GM21526 (cell line): Measurements from ENCODE around the gene SEPTIN5.

ENCODE experiments used
- ATAC-seq: cut with Tn5 transposase; IDR thresholded peaks from one replicate; pipeline ENCODE4 v1.9.1; 2021; ENCODE audit warnings: moderate library complexity; ENCODE audit not compliant: unreplicated experiment, low FRiP score

SEPTIN5 gene

GRCh38 chr22:19731361-19732135 is 17.2 kb downstream of the SEPTIN5 start:
- ATAC-seq: no peak

GRCh38 chr22:19732403-19733113 is 18.3 kb downstream of the SEPTIN5 start:
- no peak for ATAC-seq

DNA sequence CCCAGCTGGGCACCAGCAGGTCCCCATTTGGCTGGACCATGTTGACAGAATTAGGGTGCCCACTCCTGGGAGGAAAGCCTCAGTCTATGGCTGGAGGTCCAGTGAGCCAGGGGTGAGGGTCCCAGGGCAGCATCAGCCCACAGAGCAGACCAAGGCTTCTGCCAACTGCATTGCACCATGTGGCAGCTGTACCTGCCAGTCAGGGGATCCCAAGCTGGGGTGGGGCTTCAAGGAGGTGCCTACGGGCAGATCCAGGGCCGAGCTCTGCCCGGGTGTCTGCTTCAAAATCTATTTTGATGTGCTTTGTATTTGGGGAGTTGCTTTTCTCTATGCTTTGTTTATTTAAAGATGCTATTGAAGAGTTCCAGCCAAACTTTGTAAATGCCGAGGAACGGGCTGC is 19.5 kb downstream of the SEPTIN5 start:
- ATAC-seq: no peak

GRCh38 chr22:19734163-19734562 is 19.9 kb downstream of the SEPTIN5 start:
- ATAC-seq: no peak

GRCh38 chr22:19734837-19735382 is 20.6 kb downstream of the SEPTIN5 start:
- ATAC-seq: no peak

GRCh38 chr22:19735665-19736510 is 21.6 kb downstream of the SEPTIN5 start:
- no peak for ATAC-seq

DNA sequence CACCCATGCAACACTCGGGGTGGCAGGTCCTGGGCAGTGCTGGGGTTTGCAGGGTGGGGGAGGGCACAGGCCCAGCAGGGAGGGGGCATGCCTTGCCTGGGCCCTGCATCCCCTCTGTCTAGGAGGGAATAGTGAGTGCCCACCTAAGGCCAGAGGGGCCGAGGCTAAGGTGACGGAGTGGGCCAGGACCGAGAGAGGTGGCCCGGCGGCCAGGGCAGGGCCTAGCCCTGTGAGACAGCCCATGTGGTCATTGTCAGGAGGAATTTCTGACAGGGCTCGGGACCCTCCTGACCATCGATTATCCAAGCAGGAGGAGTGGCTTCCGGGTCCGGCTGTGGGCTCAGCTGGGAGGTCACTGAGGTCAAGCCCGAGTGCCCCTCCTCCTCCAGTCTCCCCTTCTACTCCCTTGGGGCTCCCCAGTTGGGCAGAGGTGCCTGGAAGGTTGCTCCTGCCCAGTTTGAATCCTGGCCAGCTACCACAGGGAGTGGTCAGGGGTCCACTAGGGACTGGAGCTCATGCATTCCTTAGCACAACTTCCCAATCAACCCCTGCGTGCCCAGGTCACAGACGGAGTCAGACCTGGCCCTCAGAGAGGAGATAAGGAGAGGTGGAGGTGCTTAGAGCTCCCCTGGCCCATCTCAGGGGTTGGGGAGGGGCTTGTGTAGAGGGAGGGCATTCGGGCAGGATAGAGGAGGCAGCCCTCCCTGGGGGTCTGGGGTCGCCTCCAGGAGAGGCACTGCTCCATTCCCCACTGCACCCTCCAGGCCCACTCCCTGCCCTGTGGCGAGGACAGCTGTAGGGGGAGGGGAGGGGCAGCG is 23.8 kb downstream of the SEPTIN5 start:
- ATAC-seq: no peak

- ATAC-seq: no peak
Observed at GRCh38 chr22:19738664-19739447, 24.6 kb downstream of the SEPTIN5 start.

DNA sequence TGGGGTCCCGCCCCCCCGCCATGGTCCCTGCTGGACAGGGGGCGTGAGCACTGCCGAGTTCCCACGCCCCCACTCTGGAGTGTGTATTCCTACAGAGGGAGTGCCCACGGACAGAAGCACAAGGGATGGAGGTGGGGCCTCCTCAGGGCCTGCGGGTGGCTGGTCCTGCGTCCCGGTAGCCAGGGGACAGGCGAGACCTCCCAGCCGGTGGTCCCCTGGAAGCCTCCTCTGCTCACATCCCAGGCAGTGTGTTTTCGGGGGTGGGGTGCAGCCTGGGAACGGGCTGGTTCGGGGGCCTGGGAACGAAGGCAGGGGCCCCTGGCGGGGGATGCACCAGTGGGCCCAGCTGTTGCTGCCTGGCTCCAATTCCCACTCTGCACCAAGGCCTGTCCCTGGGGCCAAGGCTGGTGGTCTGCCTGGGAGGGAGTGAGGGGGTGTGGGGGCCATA is 25.2 kb downstream of the SEPTIN5 start:
- ATAC-seq: no peak

GRCh38 chr22:19739911-19740449 is 25.7 kb downstream of the SEPTIN5 start:
- no peak for ATAC-seq

GRCh38 chr22:19740586-19740985 is 26.3 kb downstream of the SEPTIN5 start:
- no peak for ATAC-seq

- no peak for ATAC-seq
Observed at GRCh38 chr22:19741053-19741452, 26.8 kb downstream of the SEPTIN5 start.

- ATAC-seq: no peak
Observed at GRCh38 chr22:19742160-19743066, 28.1 kb downstream of the SEPTIN5 start.

DNA sequence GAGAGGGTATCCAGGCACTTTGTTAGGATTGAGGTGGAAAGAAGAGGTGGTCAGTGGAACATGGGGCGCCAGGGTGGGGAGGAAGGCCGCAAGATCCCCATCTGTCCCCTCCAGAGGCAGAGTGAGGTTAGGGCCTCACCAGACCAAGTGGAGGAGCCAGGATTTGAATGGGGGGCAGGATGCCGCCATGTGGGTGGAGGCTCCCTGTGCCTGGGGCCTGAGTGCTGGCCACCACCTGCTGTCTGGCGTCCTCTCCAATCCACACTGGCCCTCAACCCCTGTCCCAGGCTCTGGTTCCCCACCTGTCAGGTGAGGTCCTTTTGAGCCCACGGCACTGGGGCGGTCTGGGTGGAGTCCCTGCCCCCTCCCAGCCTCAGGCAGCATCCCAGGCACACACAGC is 28.8 kb downstream of the SEPTIN5 start:
- ATAC-seq: no peak

DNA sequence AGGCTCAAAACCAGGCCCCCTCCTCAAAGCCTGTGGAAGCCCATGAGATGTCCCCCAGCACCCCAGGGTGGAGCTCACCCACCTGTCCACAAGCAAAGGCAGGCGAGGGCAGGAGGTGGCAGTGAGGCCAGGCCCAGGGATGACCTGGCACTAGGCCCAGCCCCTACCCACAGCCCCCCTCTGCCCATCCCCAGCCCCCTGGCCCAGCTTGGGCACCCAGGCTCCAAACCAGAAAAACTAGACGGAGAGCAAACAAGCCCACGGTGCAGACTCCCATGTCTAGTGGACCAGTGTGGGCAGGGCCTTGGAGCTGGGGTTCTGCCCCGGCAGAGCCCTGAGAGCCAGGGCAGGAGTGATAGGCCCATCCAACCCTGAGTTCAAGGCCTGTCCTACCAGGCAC is 29.3 kb downstream of the SEPTIN5 start:
- ATAC-seq: no peak

DNA sequence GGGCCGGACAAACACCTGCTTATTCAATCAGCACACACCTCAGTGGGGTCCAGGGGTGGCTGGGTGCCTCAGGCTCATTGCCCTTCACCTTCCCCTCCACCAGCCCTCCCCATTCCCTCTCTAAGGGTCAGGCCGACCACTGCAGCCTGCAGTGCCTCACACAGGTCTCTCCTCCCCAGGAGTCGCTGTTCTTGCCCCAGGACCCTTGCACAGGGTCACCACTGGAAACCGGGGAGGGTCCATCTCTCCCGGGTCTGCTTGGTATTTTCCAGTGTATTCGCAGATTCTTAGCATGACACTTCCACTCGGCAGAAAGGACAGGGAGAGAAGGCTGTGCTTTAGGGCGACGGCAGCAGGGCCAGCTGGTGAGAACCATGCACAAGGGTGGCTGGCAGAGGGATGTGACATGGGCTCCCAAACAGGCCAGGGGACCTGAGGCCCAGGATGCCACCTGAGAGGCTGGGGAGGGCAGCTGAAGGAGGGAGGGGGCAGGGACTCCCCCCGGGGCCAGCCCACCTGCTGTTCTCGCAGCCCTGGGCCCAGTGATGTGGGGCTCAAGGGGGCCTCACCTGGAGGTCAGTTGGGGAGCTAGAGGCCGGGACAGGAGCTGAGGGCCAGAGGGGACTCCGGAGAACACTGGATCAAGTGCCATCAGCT is 30.2 kb downstream of the SEPTIN5 start:
- no peak for ATAC-seq
